Anterior cingulate cortex (tissue), 58 donors: ENCODE results near the gene TXN2.
"Not testable (repeated sequence)": the region's sequence is repeated elsewhere in the genome, so short reads cannot be mapped to it uniquely, and the experiment has no call there.

Source experiments
- DNase-seq, 58 donors: peaks; one replicate each; lab custom pipeline; 2025; lab: John Stamatoyannopoulos, UW

Gene TXN2

DNA sequence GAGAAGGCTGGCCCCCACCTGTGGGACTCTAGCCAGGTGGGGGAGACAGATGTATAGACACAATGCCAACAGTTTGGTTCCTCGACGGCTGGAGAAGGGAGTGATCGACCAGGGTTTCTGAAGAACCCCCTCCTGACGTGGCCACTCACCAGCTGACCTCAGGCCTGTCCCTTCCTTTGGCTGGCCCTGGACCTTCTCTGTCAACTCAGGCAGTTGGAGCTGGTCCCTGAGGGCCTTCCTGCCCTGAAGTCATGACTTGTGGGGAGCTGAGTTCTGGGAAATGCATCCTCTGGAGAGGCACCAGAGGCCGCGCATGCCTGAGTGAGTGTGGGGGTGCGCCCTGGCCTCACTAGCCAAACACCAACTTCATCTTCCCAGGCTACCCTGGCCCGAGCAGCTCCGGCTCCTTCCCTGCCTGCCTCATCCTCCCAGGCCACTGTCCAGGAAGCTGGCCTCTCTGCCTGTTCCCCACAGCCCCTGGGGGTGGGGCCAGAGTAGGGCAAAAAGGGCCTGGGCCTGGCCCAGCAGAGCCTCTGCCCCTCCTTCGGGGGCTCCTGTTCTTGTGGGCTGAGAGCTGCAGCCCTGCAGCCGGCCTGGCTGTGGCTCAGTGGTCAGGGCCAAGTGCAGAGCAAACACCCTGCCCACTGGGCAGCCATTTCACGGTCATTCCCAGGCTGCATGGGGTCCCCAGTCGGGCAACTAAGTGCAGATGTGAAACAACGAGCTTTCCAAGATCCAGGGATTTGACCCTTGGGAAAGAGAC lies 23.6 kb downstream of the TXN2 start:
- DNase-seq = peak in 1 of 58 donors; percentile 49

GRCh38 chr22:36456464-36456845 lies 25.0 kb downstream of the TXN2 start:
- DNase-seq = no peak

DNA sequence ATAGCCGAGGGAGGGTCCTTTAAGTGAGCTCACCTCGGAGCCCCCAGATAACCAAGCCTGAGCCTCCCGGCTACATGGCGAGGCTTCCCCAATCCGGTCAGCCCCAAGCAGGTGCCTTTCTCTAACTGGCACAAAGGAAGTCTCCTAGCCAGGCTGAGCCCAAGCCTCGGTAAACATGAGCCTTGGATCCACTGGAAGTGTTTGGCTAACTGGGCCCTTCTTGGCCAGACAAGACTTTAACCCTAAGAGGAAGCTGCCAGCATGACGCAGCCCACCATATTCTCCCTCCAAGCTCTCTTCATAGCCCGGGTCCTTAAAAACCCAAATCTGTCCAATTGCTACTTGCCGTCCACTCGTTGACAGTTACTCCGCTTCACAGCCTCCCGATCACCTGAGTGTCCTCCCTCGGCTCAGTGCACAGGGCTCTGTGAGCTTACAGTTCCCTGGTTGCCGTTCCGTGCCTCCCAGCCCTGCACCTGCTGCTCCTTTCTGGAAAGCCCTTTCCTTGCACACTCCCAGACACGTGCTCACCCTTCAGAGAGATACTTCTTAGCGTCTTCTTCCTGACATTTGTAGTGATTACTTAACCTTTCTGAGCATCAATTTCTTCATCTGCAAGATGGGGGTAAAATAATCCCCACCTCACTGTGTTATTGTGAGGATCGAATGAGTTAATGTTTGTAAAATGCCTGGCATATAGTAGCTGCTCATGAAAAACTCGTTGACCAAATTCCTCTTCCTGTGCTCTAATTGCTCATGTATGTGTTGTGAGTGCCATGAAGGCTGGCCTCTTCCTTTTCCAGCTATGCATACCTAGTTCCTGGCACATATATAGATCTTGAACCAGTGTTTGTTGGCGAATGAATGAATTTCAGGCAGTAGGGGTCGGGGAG lies 25.6 kb downstream of the TXN2 start:
- DNase-seq = peak in 2 of 58 donors; percentile 26 to 34

GRCh38 chr22:36454916-36455570 lies 26.4 kb downstream of the TXN2 start:
- peak in 56 of 58 donors; percentile 23 to 88 (median 73) for DNase-seq

DNA sequence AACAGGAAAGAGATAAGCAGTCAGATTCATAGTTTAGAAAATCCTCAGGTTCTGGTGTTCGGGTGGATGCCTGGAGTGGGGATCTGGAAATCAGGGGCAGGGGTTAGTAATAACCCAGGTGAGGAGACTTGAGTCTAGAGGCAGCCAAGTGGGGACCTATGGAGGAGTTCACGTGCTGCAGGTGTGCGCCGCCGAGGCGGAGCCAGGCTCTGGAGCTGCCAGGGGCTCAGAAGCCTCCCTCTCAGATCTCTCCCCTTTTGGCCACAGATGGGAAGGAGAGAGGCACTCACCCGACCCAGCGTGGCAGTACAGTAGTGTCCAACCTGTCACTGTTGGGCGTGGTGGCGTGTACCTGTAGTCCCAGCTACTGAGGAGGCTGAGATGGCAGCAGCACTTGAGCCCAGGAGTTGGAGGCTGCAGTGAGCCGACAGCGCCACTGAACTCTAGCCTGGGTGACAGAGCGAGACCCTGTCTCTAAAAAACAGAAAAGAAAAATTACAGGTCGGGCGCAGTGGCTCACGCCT lies 27.5 kb downstream of the TXN2 start:
- DNase-seq = no peak

- DNase-seq = not testable (repeated sequence)
Observed at GRCh38 chr22:36452978-36453607, 28.3 kb downstream of the TXN2 start.

GRCh38 chr22:36452250-36452977 lies 29.0 kb downstream of the TXN2 start:
- no peak for DNase-seq

- not testable (repeated sequence) for DNase-seq
Observed at GRCh38 chr22:36450923-36451322, 30.5 kb downstream of the TXN2 start.

GRCh38 chr22:36449596-36450175 lies 31.8 kb downstream of the TXN2 start:
- DNase-seq = peak in 2 of 58 donors; percentile 21 to 35

GRCh38 chr22:36447632-36448031 lies 33.8 kb downstream of the TXN2 start:
- no peak for DNase-seq

GRCh38 chr22:36445158-36445668 lies 36.2 kb downstream of the TXN2 start:
- no peak for DNase-seq

GRCh38 chr22:36443198-36443770 lies 38.2 kb downstream of the TXN2 start:
- DNase-seq = no peak

DNA sequence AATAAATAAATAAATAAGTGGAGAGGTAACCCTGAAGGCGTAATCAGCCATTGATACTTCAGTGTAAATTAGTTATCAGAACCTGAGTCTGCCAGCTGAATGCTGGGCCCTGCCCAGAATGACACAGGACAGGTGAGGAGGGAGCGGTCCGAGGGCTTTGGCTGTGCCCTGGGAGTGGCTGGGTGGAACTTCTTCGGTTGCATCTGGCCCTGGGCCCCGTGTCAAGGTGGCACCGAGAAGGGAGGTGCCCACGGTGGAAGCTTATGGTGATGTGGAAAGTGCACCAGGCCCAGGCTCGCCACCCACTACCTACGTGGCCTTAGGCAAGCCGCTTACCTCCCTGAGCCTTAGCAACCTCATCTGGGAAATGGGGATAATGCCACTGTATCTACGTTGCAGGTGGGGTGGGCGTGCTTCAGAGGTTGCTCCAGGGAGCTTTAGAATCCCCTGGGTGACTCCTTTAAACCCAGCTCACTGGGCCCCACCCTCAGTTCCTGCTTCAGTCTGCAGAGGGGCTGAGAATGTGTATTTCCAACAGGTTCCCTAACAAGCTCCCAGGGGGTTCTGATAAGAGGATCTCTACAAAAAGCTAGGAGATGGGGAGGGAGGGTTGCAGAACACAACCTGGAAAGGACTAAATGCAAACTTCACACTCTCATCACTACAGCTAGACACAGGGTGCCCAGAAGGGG lies 38.8 kb downstream of the TXN2 start:
- DNase-seq = no peak

- DNase-seq = no peak
Observed at GRCh38 chr22:36440429-36441002, 40.9 kb downstream of the TXN2 start.

DNA sequence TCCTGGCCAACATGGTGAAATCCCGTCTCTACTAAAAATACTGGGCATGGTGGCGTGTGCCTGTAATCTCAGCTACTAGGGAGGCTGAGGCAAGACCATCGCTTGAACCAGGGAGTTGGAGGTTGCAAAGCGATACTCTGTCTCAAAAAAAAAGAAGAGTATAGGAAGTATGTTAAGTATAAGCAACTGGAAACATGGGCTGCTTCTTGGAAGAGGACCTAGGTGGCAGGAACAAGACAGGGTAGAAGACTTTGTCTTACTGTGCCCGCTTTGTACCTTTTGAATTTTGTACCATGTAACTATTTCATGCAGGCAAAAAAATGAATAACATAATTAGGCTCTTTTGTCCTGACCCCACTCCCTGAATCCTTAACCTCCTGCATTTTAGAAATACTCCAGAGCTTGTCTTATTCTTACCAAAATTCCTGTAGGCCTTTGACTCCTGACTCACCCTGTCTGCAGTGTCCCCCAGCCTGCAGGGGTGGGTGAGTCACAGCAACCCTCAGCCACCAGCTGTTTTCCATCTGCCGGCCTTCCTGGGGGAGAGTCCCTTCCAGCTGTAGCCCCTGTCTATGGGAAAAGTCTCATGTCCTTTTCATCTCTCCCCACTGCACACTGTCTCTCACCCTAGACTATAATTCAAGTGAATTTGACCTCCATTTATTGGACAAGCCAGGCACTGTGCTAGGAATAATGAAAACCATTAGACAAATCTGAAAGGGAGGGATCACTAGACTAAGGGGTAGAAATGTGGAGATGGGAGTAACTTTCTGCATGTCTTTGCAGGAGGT lies 41.8 kb downstream of the TXN2 start:
- no peak for DNase-seq

DNA sequence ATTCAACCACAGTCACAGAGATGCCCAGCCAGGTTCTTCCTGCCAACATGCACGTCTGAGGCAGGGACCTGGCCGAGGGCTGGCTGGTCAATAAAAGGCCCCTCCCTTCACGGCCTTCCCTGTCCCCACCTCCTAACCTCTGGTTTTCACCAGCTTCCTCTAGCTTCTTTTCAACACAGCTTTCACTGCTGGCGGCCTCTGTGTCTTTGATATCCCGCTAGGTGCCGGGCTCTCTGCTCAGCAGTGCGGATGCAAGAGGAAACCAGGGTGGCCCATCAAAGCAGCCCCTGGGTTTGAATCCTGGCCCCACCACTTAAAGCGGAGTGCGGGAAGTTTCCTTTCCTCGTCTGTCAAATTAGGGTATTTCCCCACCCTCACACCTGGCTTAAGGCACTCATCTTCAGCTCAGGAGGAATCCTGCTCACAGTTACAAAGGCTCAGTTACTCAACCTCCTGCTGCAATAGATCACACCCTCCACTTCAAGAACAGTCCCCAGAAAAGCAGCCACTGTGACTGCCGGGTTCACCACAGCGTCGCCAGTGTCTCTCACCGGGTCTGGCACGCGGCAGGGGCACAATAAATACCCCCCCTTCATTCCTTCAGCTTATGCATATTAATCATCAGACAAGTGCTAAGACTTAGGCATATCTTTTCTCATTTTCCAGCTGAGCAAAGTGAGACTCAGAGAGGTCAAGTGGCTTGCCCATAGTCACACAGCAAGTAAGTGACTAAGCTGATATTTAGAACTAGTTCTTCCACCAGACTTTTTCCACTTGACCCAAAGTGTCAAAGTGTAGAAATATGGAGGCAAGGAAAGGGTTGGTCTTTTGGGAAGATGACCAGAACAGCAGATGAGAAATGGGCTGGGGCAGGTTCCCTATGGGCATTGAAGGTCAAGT lies 45.7 kb downstream of the TXN2 start:
- no peak for DNase-seq
